Retinal pigment epithelial cell (primary cell): ENCODE results near the gene DYDC1.
A peak's percentile ranks its signal among the peaks of the same experiment; 100 is the strongest.

Source experiments
- DNase-seq: peaks from one replicate; pipeline ENCODE4 v3.0.0-alpha.2; 2010; ENCODE audit warnings: low read depth
- H3K4me3 ChIP-seq: 2 replicates; pipeline ENCODE4 v1.5.1; 2011; ENCODE audit warnings: mild to moderate bottlenecking, low read length, control low read depth, moderate library complexity
- TF ChIP-seq, protein P1 (sequence below): conservative IDR thresholded peaks from 2 replicates; pipeline ENCODE4 v1.5.1; 2011; ENCODE audit warnings: low read depth, low read length, control low read depth, inconsistent platforms

The DYDC1 gene

DNA sequence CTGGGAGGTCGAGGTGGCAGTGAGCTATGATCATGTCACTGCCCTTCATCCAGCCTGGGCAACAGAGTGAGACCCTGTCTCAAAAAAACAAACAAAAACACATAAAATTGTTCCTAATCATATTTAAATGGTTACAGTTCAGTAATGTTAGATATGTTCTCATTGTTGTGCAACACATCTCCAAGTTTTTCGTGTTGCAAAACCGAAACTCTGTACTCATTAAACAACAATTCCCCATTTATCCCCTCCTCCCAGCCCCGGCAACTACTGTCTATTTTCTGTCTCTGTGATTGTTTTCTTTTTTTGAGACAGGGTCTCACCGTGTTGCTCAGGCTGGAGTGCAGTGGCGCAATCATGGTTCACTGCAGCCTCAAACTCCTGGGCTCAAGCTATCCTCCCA, 35.7 kb upstream of the DYDC1 start:
- H3K4me3 ChIP-seq: no peak overlapping the region
- TF ChIP-seq, protein P1, sequence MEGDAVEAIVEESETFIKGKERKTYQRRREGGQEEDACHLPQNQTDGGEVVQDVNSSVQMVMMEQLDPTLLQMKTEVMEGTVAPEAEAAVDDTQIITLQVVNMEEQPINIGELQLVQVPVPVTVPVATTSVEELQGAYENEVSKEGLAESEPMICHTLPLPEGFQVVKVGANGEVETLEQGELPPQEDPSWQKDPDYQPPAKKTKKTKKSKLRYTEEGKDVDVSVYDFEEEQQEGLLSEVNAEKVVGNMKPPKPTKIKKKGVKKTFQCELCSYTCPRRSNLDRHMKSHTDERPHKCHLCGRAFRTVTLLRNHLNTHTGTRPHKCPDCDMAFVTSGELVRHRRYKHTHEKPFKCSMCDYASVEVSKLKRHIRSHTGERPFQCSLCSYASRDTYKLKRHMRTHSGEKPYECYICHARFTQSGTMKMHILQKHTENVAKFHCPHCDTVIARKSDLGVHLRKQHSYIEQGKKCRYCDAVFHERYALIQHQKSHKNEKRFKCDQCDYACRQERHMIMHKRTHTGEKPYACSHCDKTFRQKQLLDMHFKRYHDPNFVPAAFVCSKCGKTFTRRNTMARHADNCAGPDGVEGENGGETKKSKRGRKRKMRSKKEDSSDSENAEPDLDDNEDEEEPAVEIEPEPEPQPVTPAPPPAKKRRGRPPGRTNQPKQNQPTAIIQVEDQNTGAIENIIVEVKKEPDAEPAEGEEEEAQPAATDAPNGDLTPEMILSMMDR: no peak
- DNase-seq: no peak

DNA sequence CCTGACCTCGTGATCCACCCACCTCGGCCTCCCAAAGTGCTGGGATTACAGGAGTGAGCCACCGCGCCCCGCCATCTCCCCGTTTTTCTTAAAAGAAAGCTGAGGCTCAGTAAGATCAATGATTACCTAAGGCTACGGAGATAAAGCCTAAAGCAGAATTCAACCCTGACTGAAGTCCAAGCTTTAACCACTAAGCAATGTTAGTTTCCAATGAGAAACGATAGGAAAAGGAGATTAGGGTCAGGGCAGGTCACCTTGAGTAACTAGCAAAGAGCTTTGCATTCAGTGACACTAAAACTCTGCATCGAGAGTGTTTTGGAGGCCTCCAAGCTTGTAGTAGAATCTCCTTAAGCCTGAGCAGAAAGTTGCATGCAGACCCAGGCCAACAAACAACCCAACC, 34.2 kb upstream of the DYDC1 start:
- TF ChIP-seq, protein P1: no peak
- DNase-seq: no peak
- H3K4me3 ChIP-seq: no peak overlapping the region

DNA sequence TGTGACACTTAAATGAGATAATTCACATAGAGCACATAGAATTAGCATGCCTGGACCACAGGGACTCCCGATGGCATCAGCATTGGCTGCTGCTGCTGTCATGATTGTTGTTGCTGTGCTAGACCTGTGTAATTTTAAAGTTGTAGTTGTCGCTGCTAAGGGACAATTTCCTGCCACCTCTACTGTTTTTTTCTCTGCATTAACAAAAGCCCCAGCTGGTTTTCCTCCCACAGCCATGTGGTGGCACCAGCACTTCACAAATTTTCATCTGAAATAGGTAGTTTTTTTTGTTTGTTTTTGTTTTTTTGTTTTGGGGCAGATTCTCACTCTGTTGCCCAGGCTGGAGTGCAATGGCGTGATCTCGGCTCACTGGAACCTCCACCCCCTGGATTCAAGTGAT, 26.4 kb upstream of the DYDC1 start:
- no peak overlapping the region for H3K4me3 ChIP-seq
- TF ChIP-seq, protein P1: peak; percentile 72
- DNase-seq: no peak

DNA sequence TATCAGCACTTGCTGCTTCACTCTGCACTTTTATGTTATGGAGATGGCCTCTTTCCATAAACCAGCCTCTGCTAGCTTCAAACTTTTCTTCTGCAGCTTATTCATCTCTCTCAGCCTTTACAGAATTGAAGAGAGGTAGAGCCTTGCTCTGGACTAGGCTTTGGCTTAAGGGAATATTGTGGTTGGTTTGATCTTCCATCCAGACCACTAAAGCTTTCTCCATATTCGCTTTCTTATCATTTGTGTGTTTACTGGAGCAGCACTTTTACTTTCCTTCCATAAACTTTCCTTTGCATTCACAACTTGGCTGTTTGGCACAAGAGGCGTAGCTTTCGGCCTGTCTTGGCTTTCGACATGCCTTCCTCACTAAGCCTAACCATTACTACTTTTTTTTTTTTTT, 23.6 kb upstream of the DYDC1 start:
- DNase-seq: no peak
- no peak overlapping the region for H3K4me3 ChIP-seq
- TF ChIP-seq, protein P1: no peak

- H3K4me3 ChIP-seq: no peak overlapping the region
- TF ChIP-seq, protein P1: no peak
- no peak for DNase-seq
Observed at GRCh38 chr10:80379701-80380100, 23.1 kb upstream of the DYDC1 start.

GRCh38 chr10:80373502-80373901, 16.9 kb upstream of the DYDC1 start:
- DNase-seq: no peak
- TF ChIP-seq, protein P1: no peak
- no peak overlapping the region for H3K4me3 ChIP-seq

GRCh38 chr10:80372675-80373074, 16.1 kb upstream of the DYDC1 start:
- TF ChIP-seq, protein P1: peak; percentile 9
- H3K4me3 ChIP-seq: no peak overlapping the region
- no peak for DNase-seq
